ACC112 (cell line): ENCODE measurements around the gene ST3GAL2.
"Not testable (repeated sequence)": the region's sequence is repeated elsewhere in the genome, so short reads cannot be mapped to it uniquely, and the experiment has no call there.

Source experiments
- H2AFZ ChIP-seq: fragments of 200-600 bp; sonication (generic); one replicate; pipeline ENCODE4 v1.6.0; 2017; ENCODE audit warnings: antibody characterized with exemption, low read length; ENCODE audit not compliant: unreplicated experiment
- H3K27ac ChIP-seq: fragments of 200-600 bp; sonication (generic); 2 replicates; pipeline ENCODE4 v1.5.1; 2014; ENCODE audit warnings: low read depth, mild to moderate bottlenecking, antibody characterized with exemption, low read length, moderate library complexity
- H3K27me3 ChIP-seq: fragments of 200-600 bp; sonication (generic); 2 replicates; pipeline ENCODE4 v1.6.1; 2014; ENCODE audit warnings: mild to moderate bottlenecking, antibody characterized with exemption, low read length, moderate library complexity, mixed read lengths; ENCODE audit not compliant: insufficient read depth
- H3K36me3 ChIP-seq: fragments of 200-600 bp; sonication (generic); 2 replicates; pipeline ENCODE4 v1.6.1; 2016; ENCODE audit warnings: mild to moderate bottlenecking, antibody characterized with exemption, low read length, moderate library complexity, mixed read lengths; ENCODE audit not compliant: insufficient read depth
- H3K4me1 ChIP-seq: fragments of 200-600 bp; sonication (generic); one replicate; pipeline ENCODE4 v1.6.1; 2016; ENCODE audit warnings: low read length, mixed read lengths; ENCODE audit not compliant: insufficient read depth, unreplicated experiment, control insufficient read depth
- H3K4me3 ChIP-seq: fragments of 200-600 bp; sonication (generic); 2 replicates; pipeline ENCODE4 v1.5.1; 2014; ENCODE audit warnings: mild to moderate bottlenecking, low read depth, low read length
- H3K79me2 ChIP-seq: fragments of 200-600 bp; sonication (generic); one replicate; pipeline ENCODE4 v1.6.0; 2016; ENCODE audit warnings: low read length; ENCODE audit not compliant: control insufficient read depth, unreplicated experiment, insufficient read depth

Gene ST3GAL2

DNA sequence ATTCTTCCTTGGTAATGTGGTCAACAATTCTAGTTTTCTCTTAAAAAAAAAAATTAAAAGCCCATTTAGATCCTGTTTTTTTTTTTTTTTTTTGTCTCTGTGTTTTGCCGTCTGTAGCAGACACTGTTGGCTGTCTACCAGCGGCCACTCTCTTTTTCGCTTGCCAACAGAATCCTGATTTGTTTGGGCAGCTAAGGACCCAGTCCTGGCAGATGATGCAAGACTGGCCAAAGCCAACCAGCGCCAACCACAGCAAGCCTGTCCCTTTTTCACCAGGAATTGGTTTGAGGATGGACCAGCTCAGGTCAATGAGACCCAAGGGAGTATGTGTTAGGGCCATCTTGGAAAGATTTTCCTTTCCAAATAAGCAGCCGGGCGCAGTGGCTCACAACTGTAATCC is 28.2 kb downstream of the ST3GAL2 start:
- Histone ChIP-seq H3K4me3 (no peak overlapping the region), H3K36me3 (peaks cover 3% of the 10 kb centered on the region; the same call in 1 of the 2 replicates), H3K27me3 (no peaks in the 10 kb centered on the region), H2AFZ (no peak overlapping the region), H3K4me1 (peaks cover 5% of the 10 kb centered on the region), H3K79me2 (peaks cover 26% of the 10 kb centered on the region), H3K27ac (no peak overlapping the region)

DNA sequence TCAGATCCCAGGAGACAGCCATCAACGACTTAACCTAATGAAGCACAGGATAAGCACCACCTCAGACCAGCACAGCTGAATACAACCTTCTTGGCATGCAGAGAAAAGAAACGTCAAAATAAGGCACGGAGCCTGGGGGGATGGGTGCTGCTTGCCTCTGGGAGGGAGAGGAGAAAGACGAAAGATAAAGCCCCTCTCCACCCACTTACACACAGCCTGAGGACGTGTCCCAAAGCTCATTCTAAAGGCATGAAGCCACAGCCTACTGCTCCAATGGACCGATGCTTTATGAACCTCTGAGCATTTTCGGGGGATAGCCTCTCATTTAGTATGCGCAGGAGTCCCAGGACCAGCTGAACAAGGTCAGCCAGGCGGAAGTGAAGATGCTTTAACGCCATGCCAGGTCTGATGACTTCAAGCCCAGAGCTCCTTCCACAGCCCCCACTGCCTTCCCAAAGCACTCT is 31.1 kb downstream of the ST3GAL2 start:
- H2AFZ ChIP-seq = no peak overlapping the region
- H3K27ac ChIP-seq = no peak overlapping the region
- no peaks in the 10 kb centered on the region for H3K27me3 ChIP-seq
- H3K4me1 ChIP-seq = peaks cover 23% of the 10 kb centered on the region
- H3K4me3 ChIP-seq = no peak overlapping the region
- peaks cover 22% of the 10 kb centered on the region for H3K79me2 ChIP-seq
- peaks cover 3% of the 10 kb centered on the region; the same call in 1 of the 2 replicates for H3K36me3 ChIP-seq

DNA sequence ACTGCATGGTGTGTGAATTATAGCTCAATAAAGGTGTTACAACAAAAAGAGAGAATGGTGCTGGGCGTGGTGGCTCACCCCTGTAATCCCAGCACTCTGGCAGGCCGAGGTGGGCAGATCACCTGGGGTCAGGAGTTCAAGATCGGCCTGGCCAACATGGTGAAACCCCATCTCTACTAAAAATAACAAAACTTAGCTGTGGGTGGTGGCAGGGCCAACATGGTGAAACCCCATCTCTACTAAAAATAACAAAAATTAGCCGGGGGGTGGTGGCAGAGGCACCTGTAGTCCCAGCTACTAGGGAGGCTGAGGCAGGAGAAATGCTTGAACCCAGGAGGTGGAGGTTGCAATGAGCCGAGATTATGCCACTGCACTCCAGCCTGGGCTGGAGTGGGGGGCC is 32.8 kb downstream of the ST3GAL2 start:
- H3K4me1 ChIP-seq = peaks cover 25% of the 10 kb centered on the region
- not testable (repeated sequence) for H3K27ac ChIP-seq, H3K4me3 ChIP-seq, H3K27me3 ChIP-seq, H2AFZ ChIP-seq, H3K36me3 ChIP-seq
- peaks cover 31% of the 10 kb centered on the region for H3K79me2 ChIP-seq

DNA sequence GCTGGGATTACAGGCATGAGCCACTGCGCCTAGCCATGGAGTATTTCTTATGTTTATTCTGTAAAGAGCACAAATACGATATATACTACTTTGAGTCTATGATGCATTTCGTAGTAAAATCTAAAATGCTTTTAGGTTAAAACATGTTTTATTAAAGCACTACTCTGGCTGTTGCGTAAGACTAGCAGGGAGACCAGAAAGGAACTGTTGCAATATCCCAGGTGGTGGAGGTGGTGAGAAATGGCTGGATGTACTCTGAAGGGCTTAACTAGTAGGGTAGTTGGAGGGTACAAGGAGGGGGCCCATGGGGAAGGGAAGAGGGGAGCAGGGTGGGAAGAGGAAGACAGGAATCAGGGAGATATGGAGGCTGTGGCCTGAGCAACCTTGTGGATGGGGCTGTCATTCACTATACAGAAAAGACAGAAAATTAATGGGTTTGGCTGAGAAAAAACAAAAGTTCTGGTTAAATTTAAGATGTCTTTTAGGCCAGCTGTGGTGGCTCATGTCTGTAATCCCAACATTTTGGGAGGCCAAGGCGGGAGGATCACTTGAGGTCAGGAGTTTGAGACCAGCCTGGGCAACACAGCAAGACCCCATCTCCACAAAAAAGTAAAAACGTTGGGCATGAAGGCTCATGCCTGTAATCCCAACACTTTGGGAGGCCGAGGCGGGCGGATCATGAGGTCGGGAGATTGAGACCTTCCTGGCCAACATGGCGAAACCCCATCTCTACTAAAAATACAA is 35.8 kb downstream of the ST3GAL2 start:
- Histone ChIP-seq H3K27ac (peak overlapping the region; percentile 38; the same call in 1 of the 2 replicates), H3K4me3 (no peak overlapping the region), H3K36me3 (no peaks in the 10 kb centered on the region), H3K79me2 (peaks cover 35% of the 10 kb centered on the region), H2AFZ (no peak overlapping the region), H3K4me1 (peaks cover 25% of the 10 kb centered on the region), H3K27me3 (no peaks in the 10 kb centered on the region)

DNA sequence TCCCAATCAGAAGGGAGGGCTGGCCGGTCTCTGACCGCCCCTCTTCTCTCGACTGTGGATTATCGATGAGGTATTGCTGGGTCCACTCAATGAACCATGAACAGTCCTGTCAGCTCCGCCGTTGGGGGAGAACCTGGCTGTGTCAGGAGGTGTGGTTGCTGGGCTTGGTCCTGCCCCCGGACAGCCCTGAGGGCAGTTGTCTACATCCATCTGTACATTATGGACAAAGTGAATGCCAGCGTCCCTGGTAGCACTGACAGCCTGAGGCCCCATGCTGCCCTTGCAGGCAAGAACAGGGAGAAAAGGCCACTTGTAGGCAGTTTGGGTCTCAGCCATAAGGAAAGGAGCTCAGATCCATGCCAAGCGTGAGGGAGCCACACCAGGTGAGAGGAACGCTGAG is 38.9 kb downstream of the ST3GAL2 start:
- H3K4me3 ChIP-seq = no peak overlapping the region
- peaks cover 22% of the 10 kb centered on the region for H3K4me1 ChIP-seq
- no peaks in the 10 kb centered on the region for H3K36me3 ChIP-seq
- H2AFZ ChIP-seq = no peak overlapping the region
- H3K27me3 ChIP-seq = no peaks in the 10 kb centered on the region
- H3K79me2 ChIP-seq = peaks cover 28% of the 10 kb centered on the region
- no peak overlapping the region for H3K27ac ChIP-seq

DNA sequence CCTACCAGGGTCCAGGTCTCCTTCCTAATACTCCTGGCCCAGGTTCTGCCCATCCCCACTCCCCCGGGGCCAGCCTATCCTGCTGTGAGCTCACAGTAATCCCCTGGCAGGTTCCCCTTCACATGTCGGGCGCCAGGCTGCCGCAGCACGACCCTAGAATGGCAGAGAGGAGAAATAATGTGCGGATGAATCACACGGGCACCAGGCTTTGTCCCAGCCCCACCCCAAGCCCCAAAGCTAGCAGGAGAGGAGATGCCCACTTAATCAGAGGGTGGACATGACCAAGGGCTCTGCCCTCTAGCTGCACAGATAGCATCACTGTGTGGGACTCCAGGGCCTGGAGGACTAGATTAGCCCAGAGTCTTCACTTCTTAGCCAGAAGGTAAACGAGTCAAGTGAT is 39.5 kb downstream of the ST3GAL2 start:
- Histone ChIP-seq H3K27ac (no peak overlapping the region), H3K36me3 (no peaks in the 10 kb centered on the region), H3K4me3 (no peak overlapping the region), H3K27me3 (no peaks in the 10 kb centered on the region), H2AFZ (no peak overlapping the region), H3K79me2 (peaks cover 28% of the 10 kb centered on the region), H3K4me1 (peaks cover 16% of the 10 kb centered on the region)

DNA sequence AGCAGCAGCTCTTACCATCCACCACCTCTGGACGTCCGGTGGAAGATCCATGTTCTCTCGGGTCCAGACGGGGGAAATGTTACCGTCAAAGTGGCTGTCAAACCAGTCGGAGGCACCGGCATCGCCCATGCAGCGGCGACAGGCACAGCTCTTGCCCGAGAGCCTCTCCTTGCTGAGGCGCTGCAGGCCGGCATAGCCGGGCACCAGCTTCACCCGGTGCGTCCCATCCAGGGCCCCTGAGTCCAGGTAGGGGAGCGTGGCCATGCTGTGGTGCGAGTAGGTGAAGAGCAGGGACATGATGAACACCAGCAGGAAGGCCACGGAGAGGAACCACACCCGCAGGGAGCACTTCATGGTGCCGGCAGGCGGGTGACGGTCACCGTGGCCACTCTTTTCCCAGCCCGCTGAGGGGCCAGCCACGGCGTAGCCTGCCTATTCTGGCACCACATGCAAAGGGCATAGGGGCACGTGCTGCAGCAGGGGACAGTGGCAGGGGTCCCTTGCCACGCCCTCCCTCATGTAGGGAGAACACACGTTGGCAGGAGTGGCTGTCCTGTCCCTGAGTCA is 40.6 kb downstream of the ST3GAL2 start:
- peaks cover 23% of the 10 kb centered on the region for H3K79me2 ChIP-seq
- H2AFZ ChIP-seq = no peak overlapping the region
- H3K4me1 ChIP-seq = peaks cover 6% of the 10 kb centered on the region
- no peak overlapping the region for H3K4me3 ChIP-seq
- H3K27me3 ChIP-seq = no peaks in the 10 kb centered on the region
- no peak overlapping the region for H3K27ac ChIP-seq
- no peaks in the 10 kb centered on the region for H3K36me3 ChIP-seq

DNA sequence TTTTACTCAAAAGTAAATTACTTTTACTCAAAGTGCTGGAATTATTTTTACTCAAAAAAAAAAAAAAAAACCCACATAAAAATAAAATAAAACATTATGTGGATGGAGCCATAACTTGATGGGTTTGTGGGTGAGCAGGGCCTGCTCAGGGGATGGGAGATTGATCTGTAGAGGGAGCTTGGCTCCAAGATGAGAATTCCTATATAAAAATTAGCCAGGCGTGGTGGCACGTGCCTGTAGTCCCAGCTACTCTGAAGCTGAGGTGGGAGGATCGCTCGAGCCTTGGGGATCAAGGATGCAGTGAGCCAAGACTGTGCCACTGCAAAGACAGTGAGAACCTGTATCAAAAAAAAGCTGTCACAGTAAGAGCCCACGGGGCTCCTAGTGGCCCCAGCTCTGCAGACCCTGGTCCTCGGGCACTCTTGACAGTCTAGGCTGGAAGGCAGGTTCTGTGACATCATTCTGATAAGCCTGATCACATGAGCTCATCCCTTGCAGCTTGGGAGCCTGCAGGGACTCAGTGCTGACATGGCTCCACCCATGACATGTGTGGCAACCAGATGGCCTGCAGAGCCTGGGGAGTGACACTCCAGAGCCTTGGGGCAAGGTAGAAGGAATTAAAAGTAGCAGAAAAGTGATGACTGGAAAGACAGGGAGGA is 42.5 kb downstream of the ST3GAL2 start:
- Histone ChIP-seq H3K36me3 (no peaks in the 10 kb centered on the region), H3K4me1 (peaks cover 10% of the 10 kb centered on the region), H3K27ac (no peak overlapping the region), H2AFZ (no peak overlapping the region), H3K27me3 (no peaks in the 10 kb centered on the region), H3K79me2 (peaks cover 13% of the 10 kb centered on the region), H3K4me3 (no peak overlapping the region)

DNA sequence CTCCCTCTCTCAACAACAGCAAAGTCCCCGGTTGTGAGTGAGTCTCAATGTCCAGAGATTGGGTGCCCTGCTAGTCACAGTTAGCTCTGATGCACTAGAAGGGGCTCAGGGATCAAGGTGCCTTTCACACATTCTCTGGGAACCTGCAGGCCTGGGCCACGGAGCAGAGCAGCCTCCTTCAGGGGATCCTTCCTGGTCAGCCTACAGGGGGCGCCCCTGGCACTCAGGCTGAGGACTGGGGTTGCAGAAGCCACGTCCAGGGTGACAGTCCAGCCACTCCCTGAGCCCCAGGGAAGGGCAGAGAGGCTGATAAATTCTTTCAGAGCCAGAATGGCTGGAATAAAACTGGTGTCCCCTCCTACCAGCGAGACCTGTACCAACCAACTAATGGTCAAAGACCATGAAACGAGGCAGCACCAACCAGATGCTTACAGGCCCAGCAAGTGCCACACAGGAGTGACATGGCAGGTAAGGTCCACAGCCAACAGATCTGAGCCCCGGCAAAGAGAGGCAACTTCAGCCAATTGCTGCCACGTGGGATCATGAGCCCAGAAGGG is 43.5 kb downstream of the ST3GAL2 start:
- Histone ChIP-seq H3K27ac (no peak overlapping the region), H3K4me3 (no peak overlapping the region), H3K27me3 (no peaks in the 10 kb centered on the region), H2AFZ (no peak overlapping the region), H3K4me1 (peaks cover 10% of the 10 kb centered on the region), H3K36me3 (no peaks in the 10 kb centered on the region), H3K79me2 (peaks cover 3% of the 10 kb centered on the region)

DNA sequence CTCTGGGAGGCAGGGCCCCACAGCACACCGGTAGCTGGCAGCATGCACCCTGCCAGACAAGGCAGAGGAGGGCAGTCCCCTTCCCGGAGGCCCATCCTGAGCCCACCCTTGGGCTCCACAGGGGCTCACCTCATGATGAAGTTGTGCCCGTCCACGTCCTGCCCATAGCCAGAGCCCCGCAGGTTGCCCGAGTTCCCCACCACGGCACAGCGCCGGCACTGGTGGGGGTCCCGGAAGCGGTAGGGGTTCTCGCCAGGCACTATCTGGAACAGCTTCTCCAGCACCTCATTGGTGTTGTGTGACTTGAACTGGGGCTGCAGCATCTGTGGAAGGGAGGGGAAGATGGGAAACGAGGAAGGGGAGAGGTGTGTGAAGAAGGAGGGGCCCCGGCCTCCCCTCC is 44.0 kb downstream of the ST3GAL2 start:
- no peaks in the 10 kb centered on the region for H3K27me3 ChIP-seq
- H3K4me1 ChIP-seq = peaks cover 10% of the 10 kb centered on the region
- H3K27ac ChIP-seq = no peak overlapping the region
- no peak overlapping the region for H3K4me3 ChIP-seq
- no peaks in the 10 kb centered on the region for H3K36me3 ChIP-seq
- H3K79me2 ChIP-seq = no peaks in the 10 kb centered on the region
- H2AFZ ChIP-seq = no peak overlapping the region
